Endodermal cell (in vitro differentiated cells): ENCODE measurements around the gene PRR32. TPM values are rescaled to one million over a fixed set of nuclear protein-coding genes. Genes with fewer than 3 reads are reported as not detected.

Source experiments
- DNase-seq: peaks from one replicate; pipeline ENCODE4 v3.0.0-alpha.2; 2017
- H3K27ac ChIP-seq: 2 replicates; pipeline ENCODE4 v1.5.1; 2013; ENCODE audit warnings: mild to moderate bottlenecking, low read depth, low read length, moderate library complexity
- H3K27me3 ChIP-seq: 2 replicates; pipeline ENCODE4 v1.6.1; 2013; ENCODE audit warnings: mild to moderate bottlenecking, low read length, moderate library complexity; ENCODE audit not compliant: insufficient read depth, control insufficient read depth, poor library complexity, severe bottlenecking
- H3K36me3 ChIP-seq: 2 replicates; pipeline ENCODE4 v1.7.0; 2013; ENCODE audit warnings: mild to moderate bottlenecking, low read length, moderate library complexity; ENCODE audit not compliant: control insufficient read depth, insufficient read depth
- H3K4me1 ChIP-seq: one replicate; pipeline ENCODE4 v1.7.0; 2013; ENCODE audit warnings: low read length; ENCODE audit not compliant: control insufficient read depth, insufficient read depth
- H3K4me3 ChIP-seq: 2 replicates; pipeline ENCODE4 v1.5.1; 2013; ENCODE audit warnings: mild to moderate bottlenecking, low read length, moderate library complexity
- H3K9ac ChIP-seq: 2 replicates; pipeline ENCODE4 v1.6.1; 2013; ENCODE audit warnings: mild to moderate bottlenecking, low read length, moderate library complexity; ENCODE audit not compliant: poor library complexity, severe bottlenecking; ENCODE audit errors: extremely low read depth
- H3K9me3 ChIP-seq: 2 replicates; pipeline ENCODE4 v1.6.1; 2013; ENCODE audit warnings: mild to moderate bottlenecking, low read length, moderate library complexity; ENCODE audit not compliant: control insufficient read depth
- H3K27ac Mint-ChIP-seq: 2 replicates; pipeline ENCODE4 v1.8.0; 2020; ENCODE audit warnings: mixed read lengths
- H3K27me3 Mint-ChIP-seq: 2 replicates; pipeline ENCODE4 v1.8.0; 2021; ENCODE audit warnings: mild to moderate bottlenecking, mixed read lengths; ENCODE audit not compliant: insufficient read depth
- H3K36me3 Mint-ChIP-seq: 2 replicates; pipeline ENCODE4 v1.8.0; 2020; ENCODE audit warnings: low read depth, mixed read lengths
- H3K4me1 Mint-ChIP-seq: 2 replicates; pipeline ENCODE4 v1.8.0; 2020; ENCODE audit warnings: mixed read lengths
- H3K4me3 Mint-ChIP-seq: 2 replicates; pipeline ENCODE4 v1.8.0; 2020; ENCODE audit warnings: mild to moderate bottlenecking, moderate library complexity, mixed read lengths
- H3K9me3 Mint-ChIP-seq: 2 replicates; pipeline ENCODE4 v1.8.0; 2020; ENCODE audit warnings: mild to moderate bottlenecking, mixed read lengths
- WGBS, 2 experiments: methylation state at CpG; one replicate each; pipeline versions ENCODE4 v1.1.5 to v1.1.7; 2013; ENCODE audit warnings: missing lambda C conversion rate in 2 of 2, mixed read lengths in 1 of 2; ENCODE audit not compliant: insufficient coverage in 1 of 2, insufficient read length in 1 of 2; 5-methylcytosine and 5-hydroxymethylcytosine counted together
- total RNA-seq, 2 donors: library from RNA; stranded (reverse); fragmentation: NEBNext Ultra II Directional in 1 of 2; extraction: Animal tissue kit (Norgen Biotek cat#: 25700) in 1 of 2; gene quantifications; 2 replicates in 1 of 2; 3 replicates in 1 of 2; pipeline ENCODE4 v1.2.1, GENCODE V29; 2021
- TF ChIP-seq, protein P1 (sequence below): fragments of 200-600 bp; sonication (generic); conservative IDR thresholded peaks from 2 replicates; pipeline ENCODE4 v1.5.0; 2021; ENCODE audit warnings: antibody characterized with exemption, mild to moderate bottlenecking

The PRR32 gene
- total RNA-seq, 2 donors from 2014 or later: not detected

DNA sequence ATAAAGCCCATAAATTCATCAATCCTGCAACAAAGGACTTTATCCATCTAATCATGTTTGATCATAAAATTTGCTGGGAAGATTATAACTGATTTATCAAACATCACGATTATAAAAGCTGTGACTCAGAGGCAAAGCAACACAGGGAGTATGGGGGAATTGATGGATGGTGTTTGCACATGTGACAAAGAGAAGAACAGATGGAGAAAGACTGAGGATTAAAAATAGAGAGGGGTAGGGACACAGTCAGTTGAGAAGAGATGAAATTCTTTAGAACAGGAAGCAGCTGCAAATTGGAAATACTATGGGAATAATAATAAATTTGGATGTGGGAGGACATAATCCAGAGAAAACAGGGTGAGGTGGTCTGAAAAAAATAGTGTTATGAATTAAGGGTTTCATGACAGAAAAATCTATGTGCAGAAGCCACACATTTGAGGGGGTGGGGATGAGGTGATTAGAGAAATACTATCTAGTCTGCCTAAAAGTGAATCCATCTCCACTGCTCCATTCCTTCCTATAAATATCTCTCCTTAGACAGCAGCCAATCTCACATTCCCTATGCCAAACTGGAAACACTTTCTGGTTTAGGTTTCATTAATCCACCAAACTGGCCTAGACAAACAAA, 6.2 kb downstream of the PRR32 start:
- no peak overlapping the region for H3K4me3 Mint-ChIP-seq
- DNase-seq: no peak
- TF ChIP-seq, protein P1, sequence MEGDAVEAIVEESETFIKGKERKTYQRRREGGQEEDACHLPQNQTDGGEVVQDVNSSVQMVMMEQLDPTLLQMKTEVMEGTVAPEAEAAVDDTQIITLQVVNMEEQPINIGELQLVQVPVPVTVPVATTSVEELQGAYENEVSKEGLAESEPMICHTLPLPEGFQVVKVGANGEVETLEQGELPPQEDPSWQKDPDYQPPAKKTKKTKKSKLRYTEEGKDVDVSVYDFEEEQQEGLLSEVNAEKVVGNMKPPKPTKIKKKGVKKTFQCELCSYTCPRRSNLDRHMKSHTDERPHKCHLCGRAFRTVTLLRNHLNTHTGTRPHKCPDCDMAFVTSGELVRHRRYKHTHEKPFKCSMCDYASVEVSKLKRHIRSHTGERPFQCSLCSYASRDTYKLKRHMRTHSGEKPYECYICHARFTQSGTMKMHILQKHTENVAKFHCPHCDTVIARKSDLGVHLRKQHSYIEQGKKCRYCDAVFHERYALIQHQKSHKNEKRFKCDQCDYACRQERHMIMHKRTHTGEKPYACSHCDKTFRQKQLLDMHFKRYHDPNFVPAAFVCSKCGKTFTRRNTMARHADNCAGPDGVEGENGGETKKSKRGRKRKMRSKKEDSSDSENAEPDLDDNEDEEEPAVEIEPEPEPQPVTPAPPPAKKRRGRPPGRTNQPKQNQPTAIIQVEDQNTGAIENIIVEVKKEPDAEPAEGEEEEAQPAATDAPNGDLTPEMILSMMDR: no peak
- 80 to 94% methylated on average over 1 of the region's 1 CpG for WGBS, 2 experiments
- Histone ChIP-seq H3K27me3 (no peaks in the 10 kb centered on the region), H3K27ac (no peak overlapping the region), H3K4me3 (no peak overlapping the region), H3K9ac (no peak overlapping the region), H3K4me1 (no peaks in the 10 kb centered on the region), H3K9me3 (no peaks in the 10 kb centered on the region), H3K36me3 (no peaks in the 10 kb centered on the region)
- H3K9me3 Mint-ChIP-seq: peaks cover 4% of the 10 kb centered on the region
- no peak overlapping the region for H3K27ac Mint-ChIP-seq
- no peaks in the 10 kb centered on the region for H3K4me1 Mint-ChIP-seq
- H3K27me3 Mint-ChIP-seq: no peaks in the 10 kb centered on the region
- no peaks in the 10 kb centered on the region for H3K36me3 Mint-ChIP-seq

DNA sequence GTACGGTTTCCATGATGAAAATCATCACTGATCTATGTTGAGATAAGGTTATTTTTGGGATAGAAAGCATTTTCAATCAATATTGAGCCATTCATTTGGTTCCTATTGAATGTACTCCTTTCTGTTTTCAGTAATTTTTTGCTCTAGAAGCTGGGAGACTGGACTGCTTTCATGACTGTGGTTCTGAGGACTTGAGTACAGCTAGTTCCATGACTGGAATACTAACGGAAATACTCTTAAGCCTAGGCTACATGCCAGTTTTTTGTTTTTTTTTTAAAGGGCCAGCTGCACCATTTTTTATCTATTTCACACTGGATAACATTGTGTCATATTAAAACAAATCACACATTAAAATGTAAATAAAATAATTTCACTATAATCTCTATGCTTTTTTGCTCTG, 16.7 kb downstream of the PRR32 start:
- H3K4me1 Mint-ChIP-seq: no peaks in the 10 kb centered on the region
- H3K4me3 ChIP-seq: no peak overlapping the region
- 95% methylated on average over 2 of the region's 2 CpGs; no CpG with 5 or more reads in 1 of the 2 experiments for WGBS, 2 experiments
- TF ChIP-seq, protein P1: no peak
- no peaks in the 10 kb centered on the region for H3K4me1 ChIP-seq
- no peaks in the 10 kb centered on the region for H3K27me3 Mint-ChIP-seq
- H3K9ac ChIP-seq: no peak overlapping the region
- no peaks in the 10 kb centered on the region for H3K27me3 ChIP-seq
- H3K9me3 ChIP-seq: no peaks in the 10 kb centered on the region
- H3K36me3 Mint-ChIP-seq: no peaks in the 10 kb centered on the region
- no peaks in the 10 kb centered on the region for H3K36me3 ChIP-seq
- no peak overlapping the region for H3K4me3 Mint-ChIP-seq
- no peak for DNase-seq
- H3K27ac Mint-ChIP-seq: no peak overlapping the region
- peaks cover 18% of the 10 kb centered on the region for H3K9me3 Mint-ChIP-seq
- no peak overlapping the region for H3K27ac ChIP-seq

DNA sequence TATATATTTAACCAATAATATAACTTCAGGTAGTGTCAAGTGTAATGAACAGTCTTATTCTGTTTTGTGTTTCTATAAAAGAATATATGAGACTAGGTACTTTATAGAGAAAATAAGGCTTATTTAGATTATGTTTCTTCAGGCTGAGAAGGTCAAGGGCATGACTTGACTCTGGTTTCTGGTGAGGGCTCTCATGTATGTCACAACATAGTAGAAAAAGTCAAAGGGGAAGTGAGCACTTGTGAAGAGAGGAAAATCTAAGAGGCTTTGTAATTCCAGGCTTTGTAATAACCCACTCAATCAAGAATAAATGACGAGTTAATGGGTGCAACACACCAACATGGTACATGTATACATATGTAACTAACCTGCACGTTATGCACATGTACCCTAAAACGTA, 27.6 kb downstream of the PRR32 start:
- H3K4me1 Mint-ChIP-seq: peaks cover 4% of the 10 kb centered on the region
- H3K36me3 Mint-ChIP-seq: no peaks in the 10 kb centered on the region
- Histone ChIP-seq H3K9me3 (no peaks in the 10 kb centered on the region), H3K36me3 (no peaks in the 10 kb centered on the region), H3K9ac (no peak overlapping the region), H3K4me1 (no peaks in the 10 kb centered on the region), H3K27ac (no peak overlapping the region), H3K27me3 (no peaks in the 10 kb centered on the region), H3K4me3 (no peak overlapping the region)
- H3K9me3 Mint-ChIP-seq: peaks cover 30% of the 10 kb centered on the region
- 93% methylated on average over 2 of the region's 3 CpGs; no CpG with 5 or more reads in 1 of the 2 experiments for WGBS, 2 experiments
- no peaks in the 10 kb centered on the region for H3K27me3 Mint-ChIP-seq
- no peak overlapping the region for H3K27ac Mint-ChIP-seq
- H3K4me3 Mint-ChIP-seq: no peak overlapping the region
- TF ChIP-seq, protein P1: no peak
- no peak for DNase-seq
